IMR-90 (cell line): ENCODE measurements around the gene FRMPD4. TPM values are rescaled to one million over a fixed set of nuclear protein-coding genes. Genes with fewer than 3 reads are reported as not detected.

Experiments used
- ATAC-seq: fragments of 200-7000 bp; cut with Tn5 transposase; 2 replicates; pipeline ENCODE4 v1.9.1; 2020; ENCODE audit warnings: low read depth, mild to moderate bottlenecking, moderate library complexity
- BruUV-seq: library from RNA; stranded (reverse); fragments of 400-500 nt; replicated peaks from 2 replicates; lab custom pipeline; 2021; lab: Mats Ljungman, UMichigan
- CTCF ChIA-PET: fragments of 300-600 bp; formaldehyde crosslinking; extraction: SDS; loops from one replicate; lab custom pipeline; 2021; ENCODE audit warnings: antibody characterized with exemption; lab: Yijun Ruan, JAX
- POLR2A ChIA-PET: fragments of 300-600 bp; sonication (Branson Sonifier 250); formaldehyde crosslinking; loops from one replicate; lab custom pipeline; 2022; ENCODE audit warnings: antibody characterized with exemption; ENCODE audit not compliant: unreplicated experiment; lab: Charles Lee
- DNase-seq: peaks from one replicate; pipeline ENCODE4 v3.0.0; 2013
- H2AFZ ChIP-seq: replicated peaks from 2 replicates; pipeline ENCODE3; 2013; ENCODE audit warnings: low read length, mild to moderate bottlenecking; ENCODE audit not compliant: poor library complexity
- H2AK5ac ChIP-seq: 2 replicates; pipeline ENCODE4 v1.6.1; 2013; ENCODE audit warnings: low read depth, low read length, inconsistent platforms
- H2AK9ac ChIP-seq: replicated peaks from 2 replicates; pipeline ENCODE3; 2013; ENCODE audit warnings: mild to moderate bottlenecking, low read depth, low read length, moderate library complexity; ENCODE audit not compliant: poor library complexity
- H2BK120ac ChIP-seq: 2 replicates; pipeline ENCODE4 v1.6.1; 2013; ENCODE audit warnings: low read depth, low read length, inconsistent platforms
- H2BK15ac ChIP-seq: 3 replicates; pipeline ENCODE4 v1.6.1; 2013; ENCODE audit warnings: low read depth, low read length, inconsistent platforms
- H2BK20ac ChIP-seq: 2 replicates; pipeline ENCODE4 v1.6.1; 2013; ENCODE audit warnings: low read depth, mild to moderate bottlenecking, inconsistent platforms, low read length, moderate library complexity
- H2BK5ac ChIP-seq: 2 replicates; pipeline ENCODE4 v1.6.1; 2013; ENCODE audit warnings: mild to moderate bottlenecking, low read depth, low read length, inconsistent platforms; ENCODE audit not compliant: poor library complexity, severe bottlenecking
- H3K14ac ChIP-seq: replicated peaks from 2 replicates; pipeline ENCODE4 v1.6.1; 2013; ENCODE audit warnings: low read depth, low read length, inconsistent platforms
- H3K18ac ChIP-seq: 2 replicates; pipeline ENCODE4 v1.6.1; 2013; ENCODE audit warnings: low read depth, low read length, control low read depth
- H3K23ac ChIP-seq: 2 replicates; pipeline ENCODE4 v1.6.1; 2013; ENCODE audit warnings: low read depth, low read length, inconsistent platforms
- H3K27ac ChIP-seq: 2 replicates; pipeline ENCODE4 v1.5.1; 2013; ENCODE audit warnings: mild to moderate bottlenecking, control low read depth, low read length; ENCODE audit not compliant: insufficient read depth
- H3K27me3 ChIP-seq: 2 replicates; pipeline ENCODE4 v1.6.1; 2013; ENCODE audit warnings: low read length; ENCODE audit not compliant: control insufficient read depth, insufficient read depth
- H3K36me3 ChIP-seq: 2 replicates; pipeline ENCODE4 v1.6.1; 2013; ENCODE audit warnings: low read length, mixed read lengths; ENCODE audit not compliant: control insufficient read depth, insufficient read depth
- H3K4ac ChIP-seq: 2 replicates; pipeline ENCODE4 v1.6.1; 2013; ENCODE audit warnings: low read depth, low read length, inconsistent platforms
- H3K4me1 ChIP-seq: 2 replicates; pipeline ENCODE4 v1.6.1; 2013; ENCODE audit warnings: low read length, mixed read lengths; ENCODE audit not compliant: control insufficient read depth, insufficient read depth
- H3K4me2 ChIP-seq: 2 replicates; pipeline ENCODE4 v1.6.1; 2013; ENCODE audit warnings: low read depth, mild to moderate bottlenecking, control low read depth, low read length, moderate library complexity
- H3K4me3 ChIP-seq: 2 replicates; pipeline ENCODE4 v1.5.1; 2013; ENCODE audit warnings: low read depth, mild to moderate bottlenecking, control low read depth, low read length, moderate library complexity; ENCODE audit not compliant: insufficient read depth
- H3K56ac ChIP-seq: 2 replicates; pipeline ENCODE4 v1.6.1; 2013; ENCODE audit warnings: low read length, inconsistent platforms; ENCODE audit not compliant: insufficient read depth; ENCODE audit errors: extremely low read depth
- H3K79me1 ChIP-seq, 2 experiments: 2 replicates each; pipeline ENCODE4 v1.6.1; 2013; ENCODE audit warnings: low read length in 2 of 2, inconsistent platforms in 1 of 2, low read depth in 1 of 2
- H3K9ac ChIP-seq: 2 replicates; pipeline ENCODE4 v1.6.1; 2013; ENCODE audit warnings: low read depth, low read length, control low read depth
- H3K9me1 ChIP-seq: 2 replicates; pipeline ENCODE4 v1.6.1; 2013; ENCODE audit warnings: low read length, inconsistent platforms; ENCODE audit not compliant: insufficient read depth
- H3K9me3 ChIP-seq: 2 replicates; pipeline ENCODE4 v1.6.1; 2013; ENCODE audit warnings: low read length; ENCODE audit not compliant: control insufficient read depth, insufficient read depth
- H4K20me1 ChIP-seq: 2 replicates; pipeline ENCODE4 v1.6.1; 2013; ENCODE audit warnings: low read length, inconsistent platforms; ENCODE audit not compliant: insufficient read depth
- H4K5ac ChIP-seq: 2 replicates; pipeline ENCODE4 v1.6.1; 2013; ENCODE audit warnings: mild to moderate bottlenecking, low read depth, low read length, control low read depth
- H4K8ac ChIP-seq, 2 experiments: 2 replicates each; pipeline ENCODE4 v1.6.1; 2013; ENCODE audit warnings: low read depth in 2 of 2, low read length in 2 of 2, control low read depth in 1 of 2, inconsistent platforms in 1 of 2
- H4K91ac ChIP-seq: 2 replicates; pipeline ENCODE4 v1.6.1; 2013; ENCODE audit warnings: low read depth, low read length, inconsistent platforms; ENCODE audit not compliant: insufficient read depth
- BHLHE40 ChIP-seq: fragments of 150-350 bp; IDR thresholded peaks from 2 replicates; pipeline ENCODE4 v1.6.1; 2016; ENCODE audit warnings: mild to moderate bottlenecking, low read depth, low read length
- CHD1 ChIP-seq: IDR thresholded peaks from 2 replicates; pipeline ENCODE4 v1.6.1; 2012; ENCODE audit warnings: low read depth, low read length, improper control_type of control experiment
- FOS ChIP-seq: fragments of 150-350 bp; IDR thresholded peaks from 2 replicates; pipeline ENCODE4 v1.6.1; 2016; ENCODE audit warnings: low read depth, low read length
- MAFK ChIP-seq: IDR thresholded peaks from 2 replicates; pipeline ENCODE4 v1.6.1; 2012; ENCODE audit warnings: low read depth, low read length, improper control_type of control experiment
- MAZ ChIP-seq: IDR thresholded peaks from 2 replicates; pipeline ENCODE4 v1.6.1; 2012; ENCODE audit warnings: low read depth, mild to moderate bottlenecking, low read length, improper control_type of control experiment, moderate library complexity, borderline replicate concordance
- MXI1 ChIP-seq: IDR thresholded peaks from 2 replicates; pipeline ENCODE4 v1.6.1; 2012; ENCODE audit warnings: low read depth, mild to moderate bottlenecking, low read length, moderate library complexity, borderline replicate concordance
- NFE2L2 ChIP-seq: fragments of 150-350 bp; IDR thresholded peaks from 2 replicates; pipeline ENCODE4 v1.6.1; 2016; ENCODE audit warnings: low read depth, mild to moderate bottlenecking, low read length
- RAD21 ChIP-seq: IDR thresholded peaks from 2 replicates; pipeline ENCODE4 v1.6.1; 2012; ENCODE audit warnings: low read length, improper control_type of control experiment
- RCOR1 ChIP-seq: IDR thresholded peaks from 2 replicates; pipeline ENCODE4 v1.6.1; 2012; ENCODE audit warnings: mild to moderate bottlenecking, low read length, improper control_type of control experiment; ENCODE audit not compliant: insufficient replicate concordance
- RFX5 ChIP-seq: IDR thresholded peaks from 2 replicates; pipeline ENCODE4 v1.8.0; 2012; ENCODE audit warnings: low read depth, mild to moderate bottlenecking, low read length, moderate library complexity
- WGBS, 2 experiments: methylation state at CpG; one replicate each; pipeline versions ENCODE4 v1.1.5 to v1.1.7; 2013; ENCODE audit warnings: missing lambda C conversion rate in 2 of 2; ENCODE audit not compliant: insufficient read length in 1 of 2; ENCODE audit errors: extremely low coverage in 2 of 2; 5-methylcytosine and 5-hydroxymethylcytosine counted together
- dilution Hi-C: fragments of 300-500 bp; cut with HindIII; formaldehyde crosslinking; loops from one replicate; pipeline ENCODE4 v1.14.3; 2018; ENCODE audit warnings: low sequenced_read_pairs; ENCODE audit not compliant: unreplicated experiment
- in situ Hi-C: fragments of 300-500 bp; cut with MboI; formaldehyde crosslinking; loops from 3 replicates; pipeline ENCODE4 v1.14.3; 2019; ENCODE audit warnings: low sequenced_read_pairs, inconsistent platforms, mixed read lengths
- intact Hi-C: fragments of 100-400 bp; cut with micrococcal nuclease; formaldehyde crosslinking; loops from 2 replicates; pipeline ENCODE4 v1.10.0; 2022
- polyA plus RNA-seq, 3 experiments: library from polyadenylated mRNA; depleted of rRNA; stranded (reverse); fragments of >200 nt; gene quantifications; 2 replicates each; pipeline ENCODE4 v1.2.3, GENCODE V29; 2012; ENCODE audit warnings: low replicate concordance in 1 of 3
- total RNA-seq: library from RNA; depleted of rRNA; stranded (reverse); fragments of >200 nt; gene quantifications from 2 replicates; pipeline ENCODE4 v1.2.3, GENCODE V29; 2012
- TF ChIP-seq, protein P1 (sequence below): fragments of 150-350 bp; IDR thresholded peaks from 2 replicates; pipeline ENCODE4 v1.6.1; 2016; ENCODE audit warnings: low read depth, mild to moderate bottlenecking, low read length, moderate library complexity, borderline replicate concordance
- TF ChIP-seq, protein P2 (sequence below): conservative IDR thresholded peaks from 2 replicates; pipeline ENCODE4 v1.5.1; 2012; ENCODE audit warnings: mild to moderate bottlenecking, low read depth, low read length, improper control_type of control experiment
- TF ChIP-seq, protein P3 (sequence below): fragments of 150-350 bp; IDR thresholded peaks from 2 replicates; pipeline ENCODE4 v1.6.1; 2017; ENCODE audit warnings: mild to moderate bottlenecking, antibody characterized with exemption, low read length, low read depth

FRMPD4 gene
- total and polyA plus RNA-seq, 2 of the 4 experiments (the other 2 are of a cell fraction), result 0.53 to 1.1 TPM

DNA sequence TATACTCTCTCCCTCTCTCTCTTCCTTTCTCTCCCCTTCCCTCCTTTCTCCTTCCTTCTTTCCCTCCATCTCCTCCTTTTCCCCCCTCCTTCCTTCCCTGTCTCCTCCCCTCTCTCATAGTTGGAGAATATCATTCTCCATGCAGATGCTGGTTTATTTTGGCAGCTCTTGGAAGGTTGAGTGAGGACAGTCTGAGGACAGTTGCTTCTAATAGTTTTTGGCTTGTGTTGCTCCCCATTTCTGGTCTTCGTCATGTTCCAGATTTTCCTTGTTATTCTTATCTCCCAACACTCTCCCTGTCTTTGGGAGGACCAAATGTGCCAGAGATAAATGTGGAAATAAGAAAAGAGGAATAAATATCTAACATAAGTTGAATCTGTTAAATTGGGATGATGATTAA, 263.0 kb downstream of the FRMPD4 start:
- no peak overlapping the region for H2BK15ac ChIP-seq
- H2BK20ac ChIP-seq, result no peak overlapping the region
- intact Hi-C loops, result no loop called here
- no peak overlapping the region for H3K4me3 ChIP-seq
- in situ Hi-C loops, result no loop called here
- H3K4me2 ChIP-seq, result no peak overlapping the region
- no peak for ATAC-seq
- H3K23ac ChIP-seq, result no peak overlapping the region
- H3K18ac ChIP-seq, result no peak overlapping the region
- TF ChIP-seq FOS (no peak), MAFK (no peak), MXI1 (no peak), BHLHE40 (no peak), MAZ (no peak), RAD21 (no peak), RFX5 (no peak), NFE2L2 (no peak), CHD1 (no peak), RCOR1 (no peak)
- TF ChIP-seq, protein P1, sequence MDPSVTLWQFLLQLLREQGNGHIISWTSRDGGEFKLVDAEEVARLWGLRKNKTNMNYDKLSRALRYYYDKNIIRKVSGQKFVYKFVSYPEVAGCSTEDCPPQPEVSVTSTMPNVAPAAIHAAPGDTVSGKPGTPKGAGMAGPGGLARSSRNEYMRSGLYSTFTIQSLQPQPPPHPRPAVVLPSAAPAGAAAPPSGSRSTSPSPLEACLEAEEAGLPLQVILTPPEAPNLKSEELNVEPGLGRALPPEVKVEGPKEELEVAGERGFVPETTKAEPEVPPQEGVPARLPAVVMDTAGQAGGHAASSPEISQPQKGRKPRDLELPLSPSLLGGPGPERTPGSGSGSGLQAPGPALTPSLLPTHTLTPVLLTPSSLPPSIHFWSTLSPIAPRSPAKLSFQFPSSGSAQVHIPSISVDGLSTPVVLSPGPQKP, result no peak
- TF ChIP-seq, protein P2, sequence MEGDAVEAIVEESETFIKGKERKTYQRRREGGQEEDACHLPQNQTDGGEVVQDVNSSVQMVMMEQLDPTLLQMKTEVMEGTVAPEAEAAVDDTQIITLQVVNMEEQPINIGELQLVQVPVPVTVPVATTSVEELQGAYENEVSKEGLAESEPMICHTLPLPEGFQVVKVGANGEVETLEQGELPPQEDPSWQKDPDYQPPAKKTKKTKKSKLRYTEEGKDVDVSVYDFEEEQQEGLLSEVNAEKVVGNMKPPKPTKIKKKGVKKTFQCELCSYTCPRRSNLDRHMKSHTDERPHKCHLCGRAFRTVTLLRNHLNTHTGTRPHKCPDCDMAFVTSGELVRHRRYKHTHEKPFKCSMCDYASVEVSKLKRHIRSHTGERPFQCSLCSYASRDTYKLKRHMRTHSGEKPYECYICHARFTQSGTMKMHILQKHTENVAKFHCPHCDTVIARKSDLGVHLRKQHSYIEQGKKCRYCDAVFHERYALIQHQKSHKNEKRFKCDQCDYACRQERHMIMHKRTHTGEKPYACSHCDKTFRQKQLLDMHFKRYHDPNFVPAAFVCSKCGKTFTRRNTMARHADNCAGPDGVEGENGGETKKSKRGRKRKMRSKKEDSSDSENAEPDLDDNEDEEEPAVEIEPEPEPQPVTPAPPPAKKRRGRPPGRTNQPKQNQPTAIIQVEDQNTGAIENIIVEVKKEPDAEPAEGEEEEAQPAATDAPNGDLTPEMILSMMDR, result no peak
- TF ChIP-seq, protein P3, sequence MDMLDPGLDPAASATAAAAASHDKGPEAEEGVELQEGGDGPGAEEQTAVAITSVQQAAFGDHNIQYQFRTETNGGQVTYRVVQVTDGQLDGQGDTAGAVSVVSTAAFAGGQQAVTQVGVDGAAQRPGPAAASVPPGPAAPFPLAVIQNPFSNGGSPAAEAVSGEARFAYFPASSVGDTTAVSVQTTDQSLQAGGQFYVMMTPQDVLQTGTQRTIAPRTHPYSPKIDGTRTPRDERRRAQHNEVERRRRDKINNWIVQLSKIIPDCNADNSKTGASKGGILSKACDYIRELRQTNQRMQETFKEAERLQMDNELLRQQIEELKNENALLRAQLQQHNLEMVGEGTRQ, result no peak
- H3K36me3 ChIP-seq, result no peaks in the 10 kb centered on the region
- no peak overlapping the region for H4K5ac ChIP-seq
- CTCF ChIA-PET, result no interaction called here
- no peak overlapping the region for H3K27ac ChIP-seq
- dilution Hi-C loops, result no loop called here
- H3K14ac ChIP-seq, result no peak overlapping the region
- no TSS peak for BruUV-seq
- no peaks in the 10 kb centered on the region for H3K79me1 ChIP-seq
- POLR2A ChIA-PET, result no interaction called here
- no peaks in the 10 kb centered on the region for H3K9me3 ChIP-seq
- no CpG with 5 or more reads among the region's 1 CpG for WGBS, 2 experiments
- no peak overlapping the region for H4K8ac ChIP-seq
- no peak for DNase-seq
- H4K20me1 ChIP-seq, result no peaks in the 10 kb centered on the region
- peaks cover 6% of the 10 kb centered on the region for H3K4me1 ChIP-seq
- H2BK120ac ChIP-seq, result no peak overlapping the region
- no peak overlapping the region for H2AK5ac ChIP-seq
- H3K27me3 ChIP-seq, result no peaks in the 10 kb centered on the region
- no peak overlapping the region for H2AK9ac ChIP-seq
- no peak overlapping the region for H3K56ac ChIP-seq
- H4K91ac ChIP-seq, result no peak overlapping the region
- H2BK5ac ChIP-seq, result no peak overlapping the region
- no peak overlapping the region for H3K4ac ChIP-seq
- H3K9ac ChIP-seq, result no peak overlapping the region
- H2AFZ ChIP-seq, result no peak overlapping the region
- H3K9me1 ChIP-seq, result no peaks in the 10 kb centered on the region
